GM12872 (cell line): ENCODE results near the gene ZSCAN29.
A peak's percentile ranks its signal among the peaks of the same experiment; 100 is the strongest.

Experiments used
- TF ChIP-seq, protein P1 (sequence below): IDR thresholded peaks from 3 replicates; pipeline ENCODE4 v1.5.1; 2011; ENCODE audit warnings: low read depth, mild to moderate bottlenecking, low read length, moderate library complexity; ENCODE audit not compliant: insufficient read depth

The ZSCAN29 gene

DNA sequence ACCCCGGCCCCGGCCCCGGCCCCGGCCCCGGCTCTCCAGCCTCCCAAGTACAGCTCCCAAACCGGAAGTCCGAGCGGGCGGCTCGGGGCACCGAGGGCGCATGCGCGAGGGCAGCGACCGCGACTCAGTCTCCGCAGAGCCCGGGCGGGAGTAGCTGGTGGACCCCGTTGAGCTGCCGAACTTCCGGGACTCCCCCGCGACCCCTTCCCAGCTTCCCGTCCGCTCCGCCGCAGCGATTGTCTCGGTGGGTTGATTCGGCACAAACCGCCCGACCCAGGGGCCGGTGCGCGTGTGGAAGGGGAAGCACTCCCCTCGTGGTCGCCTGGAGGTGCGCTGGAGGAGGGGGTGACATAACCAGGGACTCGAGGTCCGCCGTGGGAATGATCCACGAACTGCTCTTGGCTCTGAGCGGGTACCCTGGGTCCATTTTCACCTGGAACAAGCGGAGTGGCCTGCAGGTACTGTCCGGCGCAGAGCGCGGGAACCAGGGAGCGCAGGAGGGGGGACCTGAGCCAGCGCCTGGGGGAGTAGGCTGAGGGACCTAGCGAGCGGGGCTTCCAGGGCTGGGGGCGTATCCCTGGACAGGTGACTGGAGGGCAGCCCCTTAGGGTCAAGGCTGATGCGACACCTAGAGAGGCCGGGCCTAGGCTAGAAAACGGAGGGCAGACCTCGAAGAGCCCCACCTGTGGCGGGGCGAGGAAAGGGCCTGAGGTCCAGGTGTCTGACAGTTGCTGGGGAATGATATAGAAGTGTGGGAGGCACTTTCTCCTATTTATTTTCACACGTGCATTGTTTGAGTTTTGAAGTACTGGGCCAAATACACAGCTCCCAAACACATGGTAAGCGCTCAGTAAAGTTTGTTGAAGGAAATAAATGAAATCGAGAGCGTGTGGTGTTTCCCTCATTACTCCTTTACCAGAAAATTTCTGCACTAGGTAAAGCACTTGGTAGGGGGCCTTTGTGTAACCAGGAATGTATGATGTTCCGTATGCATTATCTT, at the start of gene ZSCAN29, which contains the start of gene TUBGCP4:
TSS of gene ZSCAN29 (minus strand) at position 69 of the 1,000 bp plus-strand sequence. CDS start 1,130 bp downstream, outside the sequence.
TSS of gene TUBGCP4 (plus strand) at position 127 of the 1,000 bp plus-strand sequence. CDS start at position 381, 254 bp downstream.
- TF ChIP-seq, protein P1, sequence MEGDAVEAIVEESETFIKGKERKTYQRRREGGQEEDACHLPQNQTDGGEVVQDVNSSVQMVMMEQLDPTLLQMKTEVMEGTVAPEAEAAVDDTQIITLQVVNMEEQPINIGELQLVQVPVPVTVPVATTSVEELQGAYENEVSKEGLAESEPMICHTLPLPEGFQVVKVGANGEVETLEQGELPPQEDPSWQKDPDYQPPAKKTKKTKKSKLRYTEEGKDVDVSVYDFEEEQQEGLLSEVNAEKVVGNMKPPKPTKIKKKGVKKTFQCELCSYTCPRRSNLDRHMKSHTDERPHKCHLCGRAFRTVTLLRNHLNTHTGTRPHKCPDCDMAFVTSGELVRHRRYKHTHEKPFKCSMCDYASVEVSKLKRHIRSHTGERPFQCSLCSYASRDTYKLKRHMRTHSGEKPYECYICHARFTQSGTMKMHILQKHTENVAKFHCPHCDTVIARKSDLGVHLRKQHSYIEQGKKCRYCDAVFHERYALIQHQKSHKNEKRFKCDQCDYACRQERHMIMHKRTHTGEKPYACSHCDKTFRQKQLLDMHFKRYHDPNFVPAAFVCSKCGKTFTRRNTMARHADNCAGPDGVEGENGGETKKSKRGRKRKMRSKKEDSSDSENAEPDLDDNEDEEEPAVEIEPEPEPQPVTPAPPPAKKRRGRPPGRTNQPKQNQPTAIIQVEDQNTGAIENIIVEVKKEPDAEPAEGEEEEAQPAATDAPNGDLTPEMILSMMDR: peak; percentile 69

DNA sequence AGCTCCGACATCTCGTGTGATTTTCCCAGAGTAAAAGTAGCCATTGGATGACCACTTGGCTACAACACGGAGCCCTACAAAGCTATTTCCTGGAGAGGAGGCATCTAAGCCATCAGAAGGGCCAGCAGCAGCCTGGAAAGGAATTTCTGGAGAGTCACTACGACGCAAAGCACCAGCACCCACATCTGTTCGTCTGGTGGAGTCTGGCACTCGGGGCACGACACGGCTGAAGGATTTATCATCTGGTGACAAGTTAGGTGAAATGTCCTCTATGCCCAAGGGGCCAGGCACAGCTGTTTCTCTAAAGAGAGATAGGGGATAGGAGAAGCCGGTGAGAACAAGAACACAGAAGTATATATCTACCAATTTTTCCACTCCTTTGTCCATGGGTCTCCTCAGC, 49.6 kb upstream of the ZSCAN29 start:
- TF ChIP-seq, protein P1: no peak

DNA sequence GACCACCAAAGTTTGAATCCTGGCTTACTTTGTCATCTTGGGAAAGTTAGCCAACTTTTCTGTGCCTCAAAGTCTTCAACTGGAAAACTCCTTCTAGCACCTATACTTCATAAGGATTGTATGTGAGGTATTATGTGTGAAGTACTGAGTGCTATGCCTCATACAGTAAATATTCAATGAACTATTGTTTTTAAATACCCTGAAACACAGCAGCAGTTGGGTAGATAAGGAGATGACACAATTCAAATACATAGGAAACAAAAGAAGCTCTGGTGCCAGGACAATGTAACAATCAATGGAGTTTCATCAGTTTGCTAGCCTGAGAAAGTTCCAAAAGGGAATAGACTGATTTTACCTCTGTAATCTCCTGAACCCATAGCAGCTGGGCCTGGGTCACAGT, 43.4 kb upstream of the ZSCAN29 start:
- TF ChIP-seq, protein P1: no peak

DNA sequence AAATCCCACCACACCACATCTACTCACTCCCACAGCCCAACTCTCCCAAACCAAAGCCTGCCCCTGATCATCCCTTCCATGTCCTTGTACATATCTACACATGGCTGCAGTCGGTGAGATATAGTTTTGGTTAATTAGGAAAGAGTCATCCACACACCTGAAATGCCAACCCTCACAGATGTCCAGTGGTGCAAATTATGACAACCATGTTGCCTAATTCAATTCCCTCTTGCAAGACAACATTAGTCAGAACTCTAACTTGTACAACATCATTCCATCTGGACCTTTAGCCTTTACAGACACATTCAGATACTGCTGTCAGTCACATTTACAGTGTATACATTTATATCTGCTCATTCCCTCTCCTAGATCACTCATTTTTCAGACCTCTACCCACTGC, 41.3 kb upstream of the ZSCAN29 start:
- TF ChIP-seq, protein P1: no peak

DNA sequence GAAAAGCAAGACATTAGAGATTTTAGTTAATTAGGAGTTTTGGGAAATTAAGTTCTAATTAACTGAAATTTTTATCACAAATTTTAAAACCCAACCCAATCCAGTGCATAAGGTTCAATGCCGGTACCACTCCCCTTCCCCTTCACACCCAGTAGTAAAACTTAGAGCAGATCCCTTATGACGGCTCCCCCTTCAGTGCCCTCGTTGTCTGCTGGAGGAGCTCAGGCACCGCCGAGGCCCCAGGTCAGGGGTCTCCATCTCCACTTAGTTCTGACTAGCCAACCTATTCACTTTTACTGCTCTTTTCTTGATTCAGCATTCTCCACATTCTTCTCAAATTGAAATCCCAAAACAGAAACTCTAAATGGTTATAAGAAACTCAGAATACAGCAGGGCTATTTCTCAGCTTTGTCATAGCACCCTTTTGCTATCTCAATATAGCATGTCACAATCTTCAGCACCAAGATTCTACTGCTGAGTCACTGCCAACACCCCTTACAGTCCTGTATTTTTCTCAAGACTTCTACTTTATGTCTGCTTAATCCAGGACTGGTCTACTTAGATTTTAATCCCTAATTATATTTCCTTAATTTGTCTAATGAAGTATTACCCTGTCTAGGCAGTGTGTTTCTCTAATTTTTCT, 39.9 kb upstream of the ZSCAN29 start:
- TF ChIP-seq, protein P1: no peak

DNA sequence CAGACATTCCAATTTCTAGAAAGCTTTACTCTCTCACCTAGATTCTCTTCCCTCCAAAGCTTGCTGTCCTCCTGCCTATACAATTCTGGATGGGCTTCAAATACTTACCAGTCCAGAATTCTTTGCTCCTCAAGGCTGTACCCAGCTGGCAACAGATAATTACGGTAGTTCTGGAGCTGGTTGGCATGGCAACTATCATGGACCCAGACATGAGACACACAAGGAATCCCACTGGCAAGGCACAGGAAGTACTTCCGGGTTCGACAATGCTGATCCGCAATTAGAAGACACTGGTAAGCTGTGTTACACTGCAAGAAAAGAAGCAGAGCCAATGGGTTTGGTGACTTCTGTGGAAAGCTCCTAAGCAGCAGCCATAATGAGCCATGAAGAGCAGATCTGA, 37.9 kb upstream of the ZSCAN29 start:
- TF ChIP-seq, protein P1: no peak

DNA sequence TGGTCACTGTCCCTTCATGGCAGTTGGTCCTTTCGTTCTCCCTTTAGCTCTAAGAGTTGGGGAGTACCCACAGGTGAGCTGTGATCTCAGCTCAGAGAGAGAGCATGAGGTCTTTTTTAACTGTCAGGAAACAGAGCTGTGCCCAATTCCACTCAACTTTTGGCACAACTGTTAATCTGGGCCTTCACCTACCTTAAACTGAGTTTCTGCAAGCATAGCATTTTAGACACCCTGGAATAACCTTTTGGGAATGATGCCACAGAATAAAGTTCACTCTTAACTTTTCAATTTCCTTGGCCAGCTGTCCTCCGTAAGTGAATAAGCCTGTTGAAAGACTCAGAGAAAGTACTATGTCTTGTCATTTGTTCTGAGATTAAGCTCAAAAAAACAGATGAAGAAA, 36.0 kb upstream of the ZSCAN29 start:
- TF ChIP-seq, protein P1: no peak
